B cell (primary cell): Measurements from ENCODE around the gene PLAC1.

Experiments
- CTCF ChIP-seq: fragments of 200-600 bp; IDR thresholded peaks from one replicate; pipeline ENCODE4 v1.8.0; 2022; ENCODE audit warnings: antibody characterized with exemption, mild to moderate bottlenecking
- EZH2 ChIP-seq: IDR thresholded peaks from 2 replicates; pipeline ENCODE4 v1.6.1; 2012; ENCODE audit warnings: borderline replicate concordance, low read depth, mild to moderate bottlenecking, moderate library complexity, low read length; ENCODE audit not compliant: insufficient read depth, poor library complexity, severe bottlenecking

DNA sequence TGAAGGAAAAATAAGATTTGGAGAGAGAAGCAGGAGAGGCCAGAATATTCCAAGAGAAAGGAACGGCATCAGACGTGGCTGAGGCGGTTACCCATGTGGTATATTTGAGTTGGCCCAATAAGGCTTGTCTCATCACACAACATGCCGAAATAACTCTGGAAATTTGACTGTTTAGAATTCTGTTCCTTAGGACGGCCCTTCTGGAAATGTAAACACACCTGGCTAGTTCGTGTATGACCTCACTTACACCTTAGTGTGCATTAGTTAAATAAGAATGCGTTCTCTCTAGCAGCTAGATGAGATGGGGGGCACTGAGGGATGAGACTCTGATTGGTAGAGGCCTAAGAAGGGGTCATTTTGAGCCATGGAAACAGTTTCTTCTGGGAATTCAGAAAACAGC, 33.2 kb upstream of the PLAC1 start:
- TF ChIP-seq CTCF (no peak), EZH2 (no peak)
